AG08396 (cell line): Measurements from ENCODE around the gene OR52B6.
"Not testable (repeated sequence)": the region's sequence is repeated elsewhere in the genome, so short reads cannot be mapped to it uniquely, and the experiment has no call there.

Source experiments
- DNase-seq: peaks from one replicate; pipeline ENCODE4 v3.0.0; 2012; ENCODE audit warnings: low spot score, mixed read lengths

The OR52B6 gene

GRCh38 chr11:5596607-5597201, 16.0 kb downstream of the OR52B6 start, which contains the start of gene TRIM6:
TRIM6 (plus strand) TSS chr11:5596637; CDS start chr11:5596898, 261 bp downstream.
- DNase-seq = peak; percentile 53

GRCh38 chr11:5597953-5598352, 17.3 kb downstream of the OR52B6 start:
- DNase-seq = no peak

DNA sequence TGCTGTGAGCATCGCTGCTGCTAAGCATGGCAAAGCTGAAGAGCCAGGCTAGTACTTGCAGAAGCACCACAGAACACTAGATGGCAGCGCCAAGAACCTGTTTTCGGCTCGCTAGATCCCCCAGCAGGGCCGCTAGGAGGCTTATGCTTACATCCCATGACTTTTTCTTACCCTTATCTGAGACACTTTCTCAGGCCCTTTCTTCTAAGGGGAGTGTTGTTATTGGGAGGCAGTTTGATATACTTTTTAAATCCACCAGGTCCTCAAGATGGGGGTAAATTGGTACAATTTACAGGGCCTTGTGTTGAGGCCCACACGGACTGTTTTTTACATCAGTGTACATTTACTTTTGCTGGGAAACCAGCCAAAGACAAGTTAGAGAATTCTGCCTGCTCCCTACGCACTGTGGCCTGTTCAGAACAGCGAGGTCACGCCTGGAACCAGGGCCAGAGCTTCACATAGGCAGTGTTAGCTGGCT, 19.7 kb downstream of the OR52B6 start:
- peak; percentile 72 for DNase-seq

DNA sequence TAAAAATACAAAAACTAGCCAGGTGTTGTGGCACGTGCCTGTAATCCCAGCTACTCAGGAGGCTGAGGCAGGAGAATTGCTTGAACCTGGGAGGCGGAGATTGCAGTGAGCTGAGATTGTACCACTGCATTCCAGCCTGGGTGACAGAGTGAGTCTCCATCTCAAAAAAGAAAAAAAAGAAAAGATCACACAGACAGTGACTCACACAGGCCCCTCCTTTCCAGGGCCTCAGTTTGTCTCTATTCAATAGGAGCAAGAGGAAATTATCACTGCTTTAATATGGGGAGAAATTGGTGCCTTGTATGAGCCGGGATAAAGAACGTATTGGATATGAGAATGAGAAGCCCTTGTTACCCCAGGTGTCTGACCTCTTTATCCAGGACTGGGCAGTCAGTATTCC, 22.1 kb downstream of the OR52B6 start:
- not testable (repeated sequence) for DNase-seq

- no peak for DNase-seq
Observed at GRCh38 chr11:5603326-5603725, 22.6 kb downstream of the OR52B6 start.

- DNase-seq = no peak
Observed at GRCh38 chr11:5604896-5605295, 24.2 kb downstream of the OR52B6 start.

GRCh38 chr11:5605849-5606248, 25.2 kb downstream of the OR52B6 start:
- peak; percentile 59 for DNase-seq

DNA sequence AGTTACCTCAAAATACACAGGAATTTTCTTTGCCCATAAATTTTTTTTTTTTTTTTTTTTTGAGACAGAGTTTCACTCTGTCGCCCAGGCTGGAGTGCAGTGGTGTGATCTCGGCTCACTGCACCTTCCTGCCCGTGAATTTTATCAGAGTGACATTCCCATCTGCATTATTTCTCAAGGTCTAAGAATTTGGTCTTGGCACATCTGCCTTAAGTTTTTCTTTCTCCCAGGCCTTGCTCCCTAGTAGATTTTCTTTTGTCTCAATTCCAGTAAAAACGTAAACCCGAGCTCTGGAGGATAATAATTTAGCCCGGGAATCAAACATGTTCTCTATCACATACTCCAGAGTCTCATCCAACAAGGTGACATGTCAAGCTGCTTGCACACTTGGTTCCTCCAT, 28.1 kb downstream of the OR52B6 start:
- no peak for DNase-seq

GRCh38 chr11:5610446-5610845, 29.8 kb downstream of the OR52B6 start:
- DNase-seq = no peak

GRCh38 chr11:5611627-5612026, 30.9 kb downstream of the OR52B6 start:
- no peak for DNase-seq

- peak; percentile 50 for DNase-seq
Observed at GRCh38 chr11:5618807-5619206, 38.1 kb downstream of the OR52B6 start.

- DNase-seq = peak; percentile 76
Observed at GRCh38 chr11:5620651-5621521, 40.2 kb downstream of the OR52B6 start.

- no peak for DNase-seq
Observed at GRCh38 chr11:5621580-5621979, 40.9 kb downstream of the OR52B6 start.

DNA sequence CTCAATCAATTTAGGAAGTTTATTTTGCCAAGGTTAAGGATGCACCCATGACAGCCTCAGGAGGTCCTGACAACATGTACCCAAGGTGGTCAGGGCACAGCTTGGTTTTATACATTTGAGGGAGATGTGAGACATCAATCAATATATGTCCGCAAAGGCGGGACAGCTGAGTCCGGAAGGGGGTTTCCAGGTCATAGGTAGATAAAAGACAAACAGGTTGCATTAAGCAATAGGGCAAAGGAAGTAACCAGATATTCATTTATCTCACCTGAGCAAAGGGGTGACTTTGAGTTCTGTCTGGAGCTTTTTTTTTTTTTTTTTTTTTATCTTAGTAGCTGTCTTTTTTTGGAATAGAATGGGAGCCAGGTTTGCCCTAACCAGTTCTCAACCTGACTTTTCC, 42.1 kb downstream of the OR52B6 start:
- DNase-seq = no peak

DNA sequence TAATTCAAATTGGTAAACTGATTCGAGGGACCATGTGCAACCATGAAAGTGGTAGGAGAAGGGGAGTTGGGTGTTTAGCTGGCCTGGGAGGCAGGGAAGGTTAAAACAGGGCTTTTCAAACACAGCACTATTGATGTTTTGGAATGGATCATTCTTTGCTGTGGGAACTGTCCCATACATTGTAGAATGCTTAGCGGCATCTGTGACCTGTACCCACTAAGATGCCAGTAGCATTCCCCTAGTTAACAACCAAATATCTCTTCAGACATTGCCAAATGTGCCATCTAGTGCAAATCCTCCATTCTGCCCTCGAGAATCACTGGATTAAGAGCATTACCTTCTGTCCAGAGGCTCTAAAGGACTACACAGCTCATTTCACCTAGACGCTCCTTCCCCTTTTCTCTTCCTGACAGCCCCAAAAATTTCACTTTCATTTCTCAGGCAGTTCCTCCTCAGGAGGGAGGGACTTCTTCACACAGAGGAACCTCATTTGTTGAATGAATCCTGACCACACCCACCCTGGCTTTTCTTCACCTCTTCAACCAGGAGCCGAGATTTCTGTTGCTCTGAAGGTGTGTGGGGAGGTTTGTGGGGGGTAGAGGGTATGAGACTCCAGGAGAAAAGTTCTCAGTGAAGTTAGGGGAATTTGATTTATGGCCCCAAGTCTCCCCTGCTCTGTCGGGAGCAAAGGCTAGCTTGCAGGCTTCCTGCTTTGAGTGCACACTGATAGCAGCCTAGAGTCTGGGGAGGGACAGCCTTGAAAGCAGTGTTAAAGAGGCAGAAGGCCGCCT, 44.0 kb downstream of the OR52B6 start, which contains the start of gene TRIM34:
Gene TRIM34, plus strand, starts transcription at position 513 of the 791 bp plus-strand sequence. CDS start 7,331 bp downstream, outside the sequence.
- peak; percentile 78 for DNase-seq

GRCh38 chr11:5625281-5625680, 44.6 kb downstream of the OR52B6 start:
- no peak for DNase-seq

DNA sequence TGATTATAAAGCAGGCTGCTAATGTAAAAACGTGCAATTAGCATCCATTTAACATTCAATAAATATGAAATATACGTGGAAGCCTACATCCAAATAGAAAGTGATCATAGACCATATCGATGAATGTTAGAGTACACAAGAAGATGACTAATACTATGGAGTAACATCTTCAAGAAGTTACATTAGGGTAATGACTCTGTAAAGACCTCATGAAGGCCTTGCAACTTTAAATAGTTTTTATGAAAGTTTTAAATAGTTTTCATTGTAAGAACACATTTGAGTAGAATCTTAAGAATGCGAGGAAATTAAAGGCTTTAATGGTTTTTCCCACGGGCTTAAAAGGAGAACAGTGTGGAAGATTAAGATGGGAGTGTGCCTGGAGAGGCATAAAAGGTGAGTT, 45.5 kb downstream of the OR52B6 start:
- DNase-seq = no peak

DNA sequence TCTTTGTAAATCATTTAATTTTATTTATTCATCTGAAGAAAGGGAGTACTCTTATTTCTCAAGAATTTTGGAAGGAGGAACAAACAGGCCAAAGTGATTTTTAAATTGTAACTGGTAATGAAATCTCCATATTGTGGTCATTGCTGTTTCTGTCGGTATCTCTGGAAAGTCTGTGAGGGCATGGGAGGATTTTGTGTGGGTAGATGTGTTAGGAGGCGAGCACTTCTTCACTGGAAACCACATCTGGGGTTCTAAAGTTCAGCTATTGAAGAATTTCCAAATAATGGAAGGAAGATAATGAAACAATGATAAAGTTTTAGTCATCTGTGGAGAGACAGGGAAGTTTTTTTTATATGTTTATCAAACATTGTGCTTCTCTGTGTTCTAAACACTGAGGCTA, 50.7 kb downstream of the OR52B6 start:
- no peak for DNase-seq
